Mucosa of rectum (tissue), 2 donors: Measurements from ENCODE around the gene HCCS.

ENCODE experiments used
- H3K27ac ChIP-seq, 2 donors: one replicate each; pipeline ENCODE4 v1.7.0; 2013; ENCODE audit warnings: inconsistent platforms in 2 of 2, low read depth in 2 of 2, low read length in 2 of 2
- H3K27me3 ChIP-seq, 2 donors: one replicate each; pipeline ENCODE4 v1.7.0; 2013; ENCODE audit warnings: low read length in 2 of 2; ENCODE audit not compliant: control insufficient read depth in 2 of 2, insufficient read depth in 2 of 2
- H3K36me3 ChIP-seq, 2 donors: one replicate each; pipeline ENCODE4 v1.7.0; 2013; ENCODE audit warnings: low read length in 2 of 2; ENCODE audit not compliant: control insufficient read depth in 2 of 2, insufficient read depth in 2 of 2
- H3K4me1 ChIP-seq, 2 donors: one replicate each; pipeline ENCODE4 v1.7.0; 2013; ENCODE audit warnings: low read length in 2 of 2, mild to moderate bottlenecking in 1 of 2; ENCODE audit not compliant: control insufficient read depth in 2 of 2, insufficient read depth in 2 of 2
- H3K4me3 ChIP-seq, 2 donors: one replicate each; pipeline ENCODE4 v1.7.0; 2013; ENCODE audit warnings: low read length in 2 of 2
- H3K9ac ChIP-seq, 2 donors: one replicate each; pipeline ENCODE4 v1.7.0; 2013; ENCODE audit warnings: low read length in 2 of 2, low read depth in 1 of 2, mild to moderate bottlenecking in 1 of 2
- H3K9me3 ChIP-seq, 2 donors: one replicate each; pipeline ENCODE4 v1.7.0; 2013; ENCODE audit warnings: low read length in 2 of 2; ENCODE audit not compliant: control insufficient read depth in 2 of 2
- donor health status: healthy.
- donor health status: Normal muscosa, but diverticular disease.

The HCCS gene

DNA sequence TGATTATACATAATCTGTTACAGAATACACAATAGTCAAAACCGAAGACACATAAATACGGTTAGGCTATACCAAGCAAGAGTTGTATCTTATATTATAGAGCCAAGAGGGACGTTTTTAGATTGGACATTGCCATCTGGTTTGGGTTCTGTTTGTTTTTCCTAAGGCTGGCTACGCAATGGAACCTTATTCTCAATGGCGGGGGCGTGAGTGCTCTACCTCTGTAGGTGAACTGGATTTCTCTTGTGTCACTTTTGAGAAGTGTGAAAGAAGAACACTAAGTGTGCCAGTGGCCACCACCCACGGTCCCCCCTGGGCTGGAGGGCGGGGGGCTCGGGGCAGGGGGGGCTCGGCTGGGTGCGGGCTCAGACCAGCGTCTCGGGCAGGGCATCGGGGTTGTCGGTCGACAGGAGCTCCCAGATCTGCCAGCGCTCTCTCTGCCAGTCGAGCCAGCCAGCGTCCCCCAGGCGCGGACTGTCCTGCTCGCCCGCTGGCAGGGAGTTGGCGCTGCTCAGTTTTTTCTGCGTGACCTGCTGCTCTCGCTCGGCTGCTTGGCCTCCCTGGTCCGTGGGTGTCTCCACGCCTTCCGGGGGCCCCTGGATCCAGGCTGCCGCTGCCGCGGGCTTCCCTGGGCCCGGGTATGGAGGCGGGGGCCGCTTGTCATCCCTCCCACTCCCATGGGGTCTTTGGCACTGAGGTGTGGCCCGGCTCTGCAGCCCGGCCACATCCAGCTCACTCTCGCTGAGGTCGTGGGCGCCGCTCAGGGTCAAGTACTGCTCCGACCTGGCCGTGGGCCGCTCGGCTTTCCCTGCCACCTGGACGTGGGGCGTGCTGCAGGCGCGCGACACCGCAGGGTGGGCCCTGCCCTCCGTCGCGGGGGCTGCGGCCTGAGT lies 27.6 kb downstream of the HCCS start:
- no peaks in the 10 kb centered on the region for H3K36me3 ChIP-seq
- no peaks in the 10 kb centered on the region for H3K4me1 ChIP-seq
- H3K9ac ChIP-seq: no peak overlapping the region
- no peaks in the 10 kb centered on the region for H3K27me3 ChIP-seq
- no peak overlapping the region for H3K27ac ChIP-seq
- no peak overlapping the region for H3K4me3 ChIP-seq
- no peaks in the 10 kb centered on the region for H3K9me3 ChIP-seq

DNA sequence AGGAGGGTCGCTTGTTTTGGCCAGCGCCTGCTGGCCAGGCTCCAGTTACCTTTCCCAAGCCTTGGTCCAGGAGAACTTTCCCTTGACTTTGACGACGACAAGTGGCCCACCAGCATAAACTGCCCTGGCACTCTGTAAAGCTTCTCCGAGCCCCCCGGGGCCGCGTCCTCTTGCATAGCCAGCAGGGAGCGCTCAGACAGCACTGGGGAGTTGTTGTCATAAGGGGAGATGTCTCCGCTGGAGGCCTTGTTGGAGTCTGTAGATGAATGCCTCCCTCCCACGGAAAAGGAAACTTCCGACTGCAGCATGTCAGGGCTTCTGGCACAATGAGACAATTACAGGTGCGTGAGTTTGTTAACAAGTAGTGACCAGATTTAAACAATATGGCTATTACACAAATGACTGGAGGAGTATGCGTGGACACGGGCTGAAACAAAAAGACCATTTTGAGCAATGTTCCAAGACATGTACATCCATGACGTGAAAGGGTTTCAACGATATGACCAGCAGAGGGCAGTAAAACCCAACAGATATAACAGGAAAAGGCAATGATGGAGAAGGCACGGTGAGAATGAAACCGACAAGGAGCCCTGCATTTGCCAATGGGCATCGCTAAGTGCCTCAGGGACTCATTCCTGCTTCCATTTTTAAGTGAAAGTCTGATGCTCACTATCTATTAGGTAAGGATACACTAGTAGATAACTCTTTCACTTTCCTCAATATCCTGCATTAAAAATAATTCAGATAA lies 33.0 kb downstream of the HCCS start:
- H3K4me3 ChIP-seq: no peak overlapping the region
- H3K4me1 ChIP-seq: no peaks in the 10 kb centered on the region
- no peaks in the 10 kb centered on the region for H3K36me3 ChIP-seq
- H3K27ac ChIP-seq: no peak overlapping the region
- H3K9me3 ChIP-seq: no peaks in the 10 kb centered on the region
- H3K27me3 ChIP-seq: no peaks in the 10 kb centered on the region
- no peak overlapping the region for H3K9ac ChIP-seq

DNA sequence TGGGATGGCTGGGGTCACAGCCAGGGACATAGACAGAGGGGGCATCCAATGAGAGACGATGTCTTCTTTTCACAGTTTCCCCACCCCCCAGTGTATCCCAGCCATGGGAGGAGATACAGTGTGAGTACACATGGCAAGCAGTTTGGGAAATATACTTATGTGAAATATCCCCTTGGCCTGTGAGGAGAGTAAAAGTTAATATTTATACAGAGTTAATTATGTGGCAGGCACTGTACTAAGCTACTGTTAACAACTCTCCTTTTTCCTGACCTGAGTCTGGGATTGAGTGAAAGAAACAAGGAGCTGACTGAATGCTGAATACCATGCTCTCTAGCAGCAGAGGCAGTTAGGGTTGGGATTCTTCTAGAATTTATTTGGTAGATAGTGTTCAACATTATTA lies 35.3 kb downstream of the HCCS start:
- Histone ChIP-seq H3K27ac (no peak overlapping the region), H3K36me3 (no peaks in the 10 kb centered on the region), H3K9me3 (no peaks in the 10 kb centered on the region), H3K4me3 (no peak overlapping the region), H3K9ac (no peak overlapping the region), H3K27me3 (no peaks in the 10 kb centered on the region), H3K4me1 (no peaks in the 10 kb centered on the region)

DNA sequence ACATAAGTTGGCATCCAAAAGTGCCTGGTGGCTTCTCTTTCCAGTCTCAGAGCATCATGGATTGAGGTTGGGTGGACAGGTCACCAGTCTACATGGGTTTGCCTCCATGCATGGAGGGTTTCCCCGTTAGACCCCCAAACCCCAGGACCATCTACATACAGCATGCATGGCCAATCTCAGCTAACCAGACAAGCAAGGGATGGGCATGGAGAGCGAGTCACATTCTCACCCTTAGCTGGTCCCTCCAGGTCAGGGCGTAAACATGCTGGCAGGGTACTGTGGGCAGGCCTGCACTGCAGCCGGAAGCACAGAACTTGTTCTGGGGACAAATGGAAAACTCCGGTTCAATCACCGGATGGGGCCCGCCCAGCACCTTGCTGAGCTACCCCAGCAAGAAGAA lies 37.3 kb downstream of the HCCS start:
- no peaks in the 10 kb centered on the region for H3K36me3 ChIP-seq
- no peaks in the 10 kb centered on the region for H3K4me1 ChIP-seq
- no peaks in the 10 kb centered on the region for H3K9me3 ChIP-seq
- no peak overlapping the region for H3K4me3 ChIP-seq
- H3K9ac ChIP-seq: no peak overlapping the region
- no peak overlapping the region for H3K27ac ChIP-seq
- H3K27me3 ChIP-seq: no peaks in the 10 kb centered on the region

- Histone ChIP-seq H3K27me3 (no peaks in the 10 kb centered on the region), H3K9me3 (no peaks in the 10 kb centered on the region), H3K4me1 (no peaks in the 10 kb centered on the region), H3K36me3 (no peaks in the 10 kb centered on the region), H3K27ac (no peak overlapping the region), H3K9ac (no peak overlapping the region), H3K4me3 (no peak overlapping the region)
Observed at GRCh38 chrX:11151799-11152559, 40.8 kb downstream of the HCCS start.

- no peak overlapping the region for H3K9ac ChIP-seq
- H3K27ac ChIP-seq: no peak overlapping the region
- H3K4me3 ChIP-seq: no peak overlapping the region
- no peaks in the 10 kb centered on the region for H3K4me1 ChIP-seq
- no peaks in the 10 kb centered on the region for H3K36me3 ChIP-seq
- H3K27me3 ChIP-seq: no peaks in the 10 kb centered on the region
- H3K9me3 ChIP-seq: no peaks in the 10 kb centered on the region
Observed at GRCh38 chrX:11159149-11159548, 48.0 kb downstream of the HCCS start.

DNA sequence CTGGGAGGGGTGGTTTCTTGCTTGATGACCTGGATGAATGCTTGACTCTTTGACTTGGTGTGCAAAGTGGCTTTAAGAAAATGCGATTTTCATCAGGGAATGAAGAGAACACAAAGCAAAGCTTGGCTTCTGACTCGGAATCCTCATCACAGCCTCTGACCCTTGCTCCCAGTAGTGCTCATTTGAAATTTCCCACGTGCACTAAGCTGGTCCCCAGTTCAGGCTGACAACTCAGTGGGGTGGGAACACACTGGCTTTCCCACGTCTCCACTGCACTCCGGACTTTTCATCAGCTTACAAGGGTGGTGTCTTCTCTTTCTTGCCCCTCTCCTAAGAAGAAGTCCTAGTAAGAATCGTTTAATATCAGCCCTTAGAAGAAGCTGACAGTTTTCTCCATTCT lies 53.3 kb downstream of the HCCS start:
- no peaks in the 10 kb centered on the region for H3K27me3 ChIP-seq
- no peak overlapping the region for H3K9ac ChIP-seq
- H3K4me1 ChIP-seq: no peaks in the 10 kb centered on the region
- no peak overlapping the region for H3K4me3 ChIP-seq
- H3K9me3 ChIP-seq: no peaks in the 10 kb centered on the region
- H3K27ac ChIP-seq: no peak overlapping the region
- no peaks in the 10 kb centered on the region for H3K36me3 ChIP-seq

GRCh38 chrX:11171956-11172355 lies 60.8 kb downstream of the HCCS start:
- Histone ChIP-seq H3K27me3 (no peaks in the 10 kb centered on the region), H3K9me3 (no peaks in the 10 kb centered on the region), H3K36me3 (no peaks in the 10 kb centered on the region), H3K4me1 (no peaks in the 10 kb centered on the region), H3K27ac (no peak overlapping the region), H3K9ac (no peak overlapping the region), H3K4me3 (no peak overlapping the region)

- Histone ChIP-seq H3K36me3 (no peaks in the 10 kb centered on the region), H3K4me3 (no peak overlapping the region), H3K9me3 (no peaks in the 10 kb centered on the region), H3K27ac (no peak overlapping the region), H3K27me3 (no peaks in the 10 kb centered on the region), H3K9ac (no peak overlapping the region), H3K4me1 (no peaks in the 10 kb centered on the region)
Observed at GRCh38 chrX:11172415-11172814, 61.3 kb downstream of the HCCS start.
